HT-29 (cell line): Measurements from ENCODE around the gene LMO1. TPM values are rescaled to one million over a fixed set of nuclear protein-coding genes. Genes with fewer than 3 reads are reported as not detected.

ENCODE experiments used
- DNase-seq: peaks from one replicate; pipeline ENCODE4 v3.0.0-alpha.2; 2015; ENCODE audit warnings: low spot score
- total RNA-seq: library from RNA; depleted of rRNA; stranded (reverse); fragments of >200 nt; shearing (Covaris generic); gene quantifications from 2 replicates; pipeline ENCODE4 v1.2.3, GENCODE V29; 2014; rRNA removed

The LMO1 gene
- total RNA-seq = not detected in 2 replicates

- peak; percentile 78 for DNase-seq
These were observed at the start of gene LMO1 for GRCh38 chr11:8263769-8264410. LMO1 (minus strand) TSS chr11:8263878; CDS start chr11:8263362, 516 bp downstream.

GRCh38 chr11:8312986-8313385 is 49.3 kb upstream of the LMO1 start:
- no peak for DNase-seq

- DNase-seq = no peak
These were observed 47.7 kb upstream of the LMO1 start for GRCh38 chr11:8311366-8311765.

GRCh38 chr11:8310743-8311298 is 47.1 kb upstream of the LMO1 start:
- no peak for DNase-seq

- peak; percentile 22 for DNase-seq
These were observed 46.2 kb upstream of the LMO1 start for GRCh38 chr11:8309862-8310261.

GRCh38 chr11:8309311-8309710 is 45.6 kb upstream of the LMO1 start:
- DNase-seq = no peak

- DNase-seq = no peak
These were observed 43.9 kb upstream of the LMO1 start for GRCh38 chr11:8307601-8308000.

GRCh38 chr11:8301622-8302021 is 37.9 kb upstream of the LMO1 start:
- no peak for DNase-seq

GRCh38 chr11:8298801-8299786 is 35.4 kb upstream of the LMO1 start:
- no peak for DNase-seq

GRCh38 chr11:8297781-8298440 is 34.2 kb upstream of the LMO1 start:
- no peak for DNase-seq

GRCh38 chr11:8296872-8297271 is 33.2 kb upstream of the LMO1 start:
- DNase-seq = no peak

GRCh38 chr11:8296038-8296649 is 32.5 kb upstream of the LMO1 start:
- no peak for DNase-seq

- DNase-seq = no peak
These were observed 30.7 kb upstream of the LMO1 start for GRCh38 chr11:8294251-8294935.

- DNase-seq = no peak
These were observed 29.5 kb upstream of the LMO1 start for GRCh38 chr11:8293171-8293570.

GRCh38 chr11:8292351-8292750 is 28.7 kb upstream of the LMO1 start:
- DNase-seq = no peak

- DNase-seq = no peak
These were observed 28.0 kb upstream of the LMO1 start for GRCh38 chr11:8291421-8292350.

- DNase-seq = no peak
These were observed 26.6 kb upstream of the LMO1 start for GRCh38 chr11:8290081-8290810.

- no peak for DNase-seq
These were observed 25.8 kb upstream of the LMO1 start for GRCh38 chr11:8289492-8289918.
